Measurements from ENCODE around the gene CATSPER1.

Gene CATSPER1

GRCh38 chr11:66026017-66026529 is at the start of gene CATSPER1:
TSS of gene CATSPER1 (minus strand) at chr11:66026479. CDS start at chr11:66026379, 100 bp downstream.
- DNase-seq = no peak

- DNase-seq = no peak
Measured at GRCh38 chr11:66075273-66075672, 49.0 kb upstream of the CATSPER1 start.

GRCh38 chr11:66073669-66074068 is 47.4 kb upstream of the CATSPER1 start:
- DNase-seq = no peak

GRCh38 chr11:66072518-66072917 is 46.2 kb upstream of the CATSPER1 start:
- no peak for DNase-seq

GRCh38 chr11:66072081-66072480 is 45.8 kb upstream of the CATSPER1 start:
- no peak for DNase-seq

- no peak for DNase-seq
Measured at GRCh38 chr11:66071381-66071801, 45.1 kb upstream of the CATSPER1 start.

GRCh38 chr11:66070604-66071380 is 44.5 kb upstream of the CATSPER1 start:
- DNase-seq = peak; percentile 46

- DNase-seq = peak; percentile 85
Measured at GRCh38 chr11:66069715-66070603, 43.7 kb upstream of the CATSPER1 start, which contains the start of gene PACS1. TSS of gene PACS1 (plus strand) at chr11:66070272. CDS start at chr11:66070487, 215 bp downstream.

- peak; percentile 54 for DNase-seq
Measured at GRCh38 chr11:66068923-66069714, 42.8 kb upstream of the CATSPER1 start.

- DNase-seq = peak; percentile 78
Measured at GRCh38 chr11:66068154-66068821, 42.0 kb upstream of the CATSPER1 start.

- no peak for DNase-seq
Measured at GRCh38 chr11:66067640-66068039, 41.4 kb upstream of the CATSPER1 start.

- DNase-seq = peak; percentile 12
Measured at GRCh38 chr11:66066751-66067150, 40.5 kb upstream of the CATSPER1 start.

GRCh38 chr11:66064571-66064970 is 38.3 kb upstream of the CATSPER1 start:
- DNase-seq = no peak

- no peak for DNase-seq
Measured at GRCh38 chr11:66063900-66064299, 37.6 kb upstream of the CATSPER1 start.

GRCh38 chr11:66062408-66062807 is 36.1 kb upstream of the CATSPER1 start:
- DNase-seq = no peak

- no peak for DNase-seq
Measured at GRCh38 chr11:66061268-66061667, 35.0 kb upstream of the CATSPER1 start.

- DNase-seq = no peak
Measured at GRCh38 chr11:66059966-66060680, 33.8 kb upstream of the CATSPER1 start.

GRCh38 chr11:66056501-66056900 is 30.2 kb upstream of the CATSPER1 start:
- no peak for DNase-seq

GRCh38 chr11:66055021-66055420 is 28.7 kb upstream of the CATSPER1 start:
- DNase-seq = no peak

GRCh38 chr11:66052664-66052982 is 26.3 kb upstream of the CATSPER1 start:
- DNase-seq = no peak

Measured in activated T-cell treated with anti-CD3 and anti-CD28 coated beads, Interleukin-2, amount 50 U/mL, for 1 hour (primary cell).